Stimulated activated CD8-positive, alpha-beta memory T cell treated with anti-CD3 and anti-CD28 coated beads, Interleukin-15, amount 100 ng/mL, for 4 hours (primary cell): ENCODE data around the gene TMEM147.

Experiments
- DNase-seq, 2 donors: peaks; one replicate each; pipeline ENCODE4 v3.0.0-alpha.2; 2020; ENCODE audit warnings: low read depth in 2 of 2

Gene TMEM147

DNA sequence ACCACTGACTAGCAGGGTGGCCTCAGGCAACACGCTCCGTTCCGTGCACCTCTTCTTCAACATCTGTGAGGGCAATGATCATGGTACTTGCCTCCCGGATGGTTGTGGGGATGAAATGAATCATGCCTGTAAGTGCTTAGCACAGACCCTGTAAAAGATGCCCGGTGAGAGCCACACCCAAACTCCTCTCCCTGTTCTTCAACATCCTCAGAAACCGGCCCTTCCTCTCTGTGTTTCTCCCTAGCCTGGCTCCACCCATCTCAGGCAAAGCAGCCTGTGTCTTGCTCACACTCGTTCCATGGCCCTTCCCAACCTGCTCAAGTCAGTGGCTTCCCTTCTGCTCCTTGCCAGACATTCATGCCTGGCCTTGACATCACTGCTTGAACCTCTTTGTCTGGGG, 26.1 kb upstream of the TMEM147 start:
- DNase-seq = no peak

DNA sequence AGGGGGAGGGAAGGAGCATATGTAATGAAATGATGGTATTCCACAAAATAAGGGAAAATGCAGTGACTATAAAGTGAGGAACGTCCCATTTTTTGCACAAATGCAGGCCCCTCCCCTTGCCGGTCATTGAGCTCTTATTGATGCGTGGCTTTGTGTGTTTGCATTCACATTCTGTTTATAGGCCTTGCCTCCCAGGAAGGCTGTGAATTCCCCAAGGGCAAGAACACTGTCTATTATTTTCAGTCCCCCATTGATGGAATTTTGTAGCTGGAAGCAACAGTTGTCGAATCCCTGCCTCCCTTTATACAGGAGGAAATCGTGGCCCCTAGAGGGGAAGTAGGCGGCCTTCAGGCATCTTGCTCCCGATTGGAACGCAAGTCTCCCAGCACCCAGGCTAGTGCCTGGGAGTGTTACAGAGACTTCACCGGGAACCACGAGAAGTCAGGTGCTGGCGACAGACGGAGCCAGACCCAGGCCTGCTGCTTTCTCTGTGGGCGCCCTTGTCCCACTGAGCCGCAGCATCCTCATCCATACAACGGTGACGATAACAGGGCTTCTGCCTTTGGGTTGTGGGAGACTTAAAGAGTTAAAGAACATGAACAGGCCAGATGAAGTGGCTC, 24.2 kb upstream of the TMEM147 start:
- DNase-seq = no peak

DNA sequence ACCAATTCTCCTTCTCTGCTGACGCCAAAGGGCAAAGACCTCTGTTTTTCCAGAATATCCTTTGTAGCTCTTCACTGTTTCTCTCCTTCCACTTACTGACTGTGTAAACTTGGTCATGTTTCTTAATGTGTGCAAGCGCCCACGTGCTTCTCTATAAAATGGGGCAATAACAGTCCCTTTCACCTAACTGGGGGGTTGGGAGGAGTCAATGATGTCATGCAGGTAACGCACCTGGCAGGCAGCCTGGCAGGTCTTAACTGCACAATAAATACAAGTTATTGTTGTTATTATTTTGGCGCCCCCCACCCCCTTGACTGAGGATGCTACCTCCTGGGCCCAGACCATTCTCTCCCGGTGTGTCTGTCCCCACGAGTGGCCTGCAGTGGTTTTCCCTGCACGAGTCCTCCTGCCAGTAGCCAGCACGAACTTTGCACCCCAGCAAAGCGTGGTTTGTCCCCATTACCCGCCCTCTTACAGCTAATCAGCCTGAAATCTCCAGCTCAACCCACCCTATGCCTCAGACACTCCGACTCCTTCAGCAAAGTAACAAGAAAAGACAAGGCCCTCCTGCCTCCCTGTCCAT, 22.6 kb upstream of the TMEM147 start:
- DNase-seq = no peak

DNA sequence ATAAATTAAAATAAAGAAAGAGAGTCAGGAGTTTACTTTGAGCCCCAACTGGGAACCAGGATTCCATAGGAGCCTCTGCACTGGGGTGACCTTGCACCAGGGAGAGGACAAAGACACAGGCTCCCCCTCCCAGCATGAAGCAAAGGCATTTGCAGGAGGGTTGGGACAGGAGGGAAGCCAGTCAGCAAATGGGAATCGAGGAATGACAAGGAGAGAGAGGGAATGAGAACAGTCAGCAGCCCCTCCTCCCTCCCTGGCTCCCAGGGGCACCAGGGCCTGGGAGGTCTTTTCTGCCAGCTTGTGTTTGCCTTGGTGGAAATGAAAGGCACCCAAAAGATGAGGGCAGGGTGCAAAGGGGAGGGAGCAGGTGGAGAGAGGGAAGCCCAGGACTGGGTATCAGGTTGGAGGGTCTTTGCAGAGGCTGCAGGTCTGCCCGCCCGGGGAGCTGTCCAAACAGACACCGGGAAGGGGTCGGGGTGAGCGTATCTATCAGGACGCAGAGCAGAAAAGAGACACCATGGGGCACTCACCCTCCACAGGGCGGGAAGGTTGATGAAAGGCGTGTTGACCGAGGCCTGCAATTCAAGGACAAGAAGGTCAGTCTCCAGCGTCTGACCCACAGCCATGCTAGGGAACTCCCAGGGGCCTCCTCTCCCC, 21.1 kb upstream of the TMEM147 start:
- no peak for DNase-seq

- DNase-seq = no peak
Observed at GRCh38 chr19:35525873-35526272, 19.6 kb upstream of the TMEM147 start.

DNA sequence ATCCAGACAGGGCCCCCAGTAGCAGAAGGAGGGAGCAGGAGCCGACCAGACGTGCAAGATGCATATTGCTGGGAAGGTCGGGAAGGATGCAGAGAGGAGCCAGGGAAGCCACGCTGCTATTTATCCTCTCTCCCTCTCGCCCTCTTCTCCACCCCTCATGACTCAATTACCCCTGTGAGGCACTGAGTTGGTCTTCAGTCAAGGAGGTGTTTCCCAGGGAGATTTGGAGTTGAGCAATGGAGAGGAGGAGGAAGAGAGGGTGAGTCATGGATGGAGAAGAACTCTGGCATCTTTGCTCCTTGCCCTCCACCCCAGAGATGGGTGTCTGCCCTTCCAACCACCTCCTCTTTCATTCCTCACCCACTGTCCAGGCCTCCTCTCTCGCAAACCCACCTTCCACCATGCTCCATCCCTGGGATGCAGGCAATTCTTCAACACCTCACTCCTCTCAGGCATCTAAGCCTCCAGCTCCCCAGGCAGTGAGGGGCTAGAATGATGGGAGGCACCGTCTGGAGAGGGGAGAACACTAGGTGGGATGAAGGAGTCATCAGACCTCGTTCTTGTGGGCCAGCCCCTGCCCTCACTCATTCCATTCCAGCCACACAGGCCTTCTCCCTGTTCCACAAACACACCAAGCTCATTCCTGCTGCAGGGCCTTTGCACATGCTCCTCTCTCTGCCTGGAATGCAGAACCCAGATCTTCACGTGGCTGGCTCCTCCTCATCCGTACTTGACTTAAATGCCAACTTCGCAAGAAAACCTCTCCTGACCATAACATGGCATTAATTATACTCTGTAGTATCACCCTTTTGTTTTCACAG, 17.0 kb upstream of the TMEM147 start, which contains the start of gene SBSN:
SBSN (minus strand) TSS at position 94 of the 821 bp plus-strand sequence; CDS start at position 64, 30 bp downstream.
- no peak for DNase-seq

- DNase-seq = no peak
Observed at GRCh38 chr19:35529241-35530218, 15.9 kb upstream of the TMEM147 start.

DNA sequence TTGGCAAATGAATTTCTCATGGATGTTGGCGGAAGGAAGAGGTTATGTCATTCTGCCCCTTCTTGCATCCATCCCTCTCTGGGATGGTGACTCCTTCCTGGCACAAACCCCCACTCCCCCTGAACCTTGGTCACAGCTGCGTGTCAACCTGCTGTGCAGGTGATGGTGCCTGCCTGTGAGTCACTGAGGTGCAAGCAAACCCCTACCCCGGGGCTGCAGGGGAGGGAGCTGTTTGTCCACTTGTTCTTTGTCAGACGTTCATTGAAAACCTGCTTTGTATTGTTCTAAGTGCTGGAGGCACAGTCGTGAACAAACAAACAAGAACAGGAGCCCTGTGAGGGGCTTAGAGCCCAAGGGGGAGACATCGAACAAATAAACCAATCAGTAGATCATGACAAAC, 14.1 kb upstream of the TMEM147 start:
- no peak for DNase-seq

DNA sequence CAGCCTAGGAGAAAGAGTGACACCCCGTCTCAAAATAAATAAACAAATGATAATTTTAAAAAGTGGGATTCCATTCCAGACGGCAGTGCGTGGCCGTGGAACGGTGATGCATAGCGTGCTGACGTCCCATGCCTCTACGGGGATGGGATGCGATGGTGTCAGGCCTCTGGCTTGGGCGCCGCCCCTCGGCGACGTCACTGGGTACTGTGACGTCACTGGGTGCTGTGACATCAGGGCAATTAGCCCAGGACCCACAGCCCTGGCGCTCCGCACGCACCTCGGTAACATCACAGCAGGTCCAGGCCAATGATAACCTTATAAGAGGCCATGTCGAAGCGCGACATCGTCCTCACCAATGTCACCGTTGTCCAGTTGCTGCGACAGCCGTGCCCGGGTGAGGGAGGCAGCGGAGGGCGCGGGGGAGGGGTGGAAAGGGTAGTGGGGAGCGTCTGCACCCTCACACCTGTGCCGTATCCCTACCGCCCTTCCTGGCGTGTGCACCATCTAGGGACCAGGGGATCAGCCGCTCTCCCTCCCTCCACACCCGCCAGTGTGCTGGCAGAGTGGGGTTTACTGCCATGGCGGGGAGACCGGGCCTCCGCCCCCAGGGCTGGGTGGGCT, 12.1 kb upstream of the TMEM147 start, which contains the start of gene GAPDHS:
GAPDHS (plus strand) TSS at position 256 of the 621 bp plus-strand sequence; CDS start at position 328, 72 bp downstream.
- no peak for DNase-seq

GRCh38 chr19:35533822-35534392, 11.5 kb upstream of the TMEM147 start:
- DNase-seq = no peak

DNA sequence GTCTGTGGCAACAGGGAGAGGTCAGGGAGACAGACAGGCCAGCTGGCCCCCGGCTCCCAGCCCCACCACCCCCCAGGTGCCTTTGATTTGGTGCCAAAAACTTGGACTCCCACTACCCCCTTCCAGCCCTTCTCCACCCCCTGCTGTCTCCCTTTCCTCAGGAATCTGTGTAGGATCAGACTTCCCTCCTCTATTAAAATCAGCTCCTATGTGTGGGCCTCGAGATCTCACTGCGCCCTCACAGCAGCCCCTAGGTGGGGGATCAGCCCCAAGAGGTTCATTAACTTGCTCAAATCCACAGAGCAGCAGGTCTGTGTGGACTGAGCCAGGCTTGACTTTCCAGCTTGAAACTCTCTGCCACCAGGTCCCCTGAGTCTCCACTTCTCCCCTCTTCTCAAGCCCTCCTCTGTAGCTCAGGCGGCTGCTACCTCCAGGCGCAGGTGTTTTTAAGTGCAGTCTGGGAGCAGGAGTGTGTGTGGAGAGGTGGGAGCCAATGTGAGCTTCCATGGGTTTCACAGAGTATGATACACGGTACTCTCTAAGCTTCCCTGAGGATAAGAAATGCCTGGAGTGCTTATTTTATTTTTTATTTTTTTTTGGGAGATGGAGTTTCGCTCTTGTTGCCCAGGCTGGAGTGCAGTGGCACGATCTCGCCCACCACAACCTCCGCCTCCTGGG, 10.5 kb upstream of the TMEM147 start:
- DNase-seq = no peak

DNA sequence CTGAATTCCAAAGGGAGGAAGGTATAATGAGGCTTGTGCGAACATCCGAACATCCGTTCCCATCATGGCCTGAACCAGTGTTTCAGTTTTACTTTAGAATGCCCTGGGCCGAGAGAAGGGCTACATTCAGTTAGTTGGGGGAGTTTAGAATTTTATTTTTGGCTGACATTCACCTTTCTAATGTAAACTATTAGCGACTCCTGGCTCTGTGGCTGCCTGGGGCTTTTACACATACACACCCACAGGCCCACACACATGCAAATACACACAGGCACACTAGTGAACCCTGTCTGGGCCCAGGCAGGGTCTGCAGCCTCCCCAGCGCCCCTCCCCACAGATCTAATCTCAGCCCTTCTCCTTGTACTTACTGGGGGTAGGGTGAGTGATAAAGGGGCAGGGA, 6.1 kb upstream of the TMEM147 start:
- DNase-seq = no peak

DNA sequence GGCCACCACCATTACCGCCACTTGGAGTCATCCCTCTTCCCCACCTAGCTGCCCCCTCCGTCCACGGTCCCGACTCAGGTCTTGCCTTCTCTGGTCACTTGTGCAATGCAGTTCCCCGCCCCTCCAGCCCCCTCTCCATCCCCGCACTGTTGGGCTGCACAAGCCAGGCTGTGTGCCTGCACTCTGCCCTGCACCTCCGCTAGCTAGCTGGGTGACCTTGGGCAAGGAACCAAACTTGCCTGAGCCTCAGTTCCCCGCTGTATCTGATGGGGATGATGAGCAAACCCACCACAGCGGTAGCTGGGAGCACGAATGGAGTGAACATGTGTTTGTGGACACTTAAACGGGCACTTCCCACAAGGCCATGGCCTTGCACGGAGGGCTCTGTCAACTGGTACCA, 5.6 kb upstream of the TMEM147 start:
- DNase-seq = no peak

- DNase-seq = no peak
Observed at GRCh38 chr19:35540356-35540927, 5.0 kb upstream of the TMEM147 start.

- DNase-seq = no peak
Observed at GRCh38 chr19:35542209-35542608, 3.2 kb upstream of the TMEM147 start.

DNA sequence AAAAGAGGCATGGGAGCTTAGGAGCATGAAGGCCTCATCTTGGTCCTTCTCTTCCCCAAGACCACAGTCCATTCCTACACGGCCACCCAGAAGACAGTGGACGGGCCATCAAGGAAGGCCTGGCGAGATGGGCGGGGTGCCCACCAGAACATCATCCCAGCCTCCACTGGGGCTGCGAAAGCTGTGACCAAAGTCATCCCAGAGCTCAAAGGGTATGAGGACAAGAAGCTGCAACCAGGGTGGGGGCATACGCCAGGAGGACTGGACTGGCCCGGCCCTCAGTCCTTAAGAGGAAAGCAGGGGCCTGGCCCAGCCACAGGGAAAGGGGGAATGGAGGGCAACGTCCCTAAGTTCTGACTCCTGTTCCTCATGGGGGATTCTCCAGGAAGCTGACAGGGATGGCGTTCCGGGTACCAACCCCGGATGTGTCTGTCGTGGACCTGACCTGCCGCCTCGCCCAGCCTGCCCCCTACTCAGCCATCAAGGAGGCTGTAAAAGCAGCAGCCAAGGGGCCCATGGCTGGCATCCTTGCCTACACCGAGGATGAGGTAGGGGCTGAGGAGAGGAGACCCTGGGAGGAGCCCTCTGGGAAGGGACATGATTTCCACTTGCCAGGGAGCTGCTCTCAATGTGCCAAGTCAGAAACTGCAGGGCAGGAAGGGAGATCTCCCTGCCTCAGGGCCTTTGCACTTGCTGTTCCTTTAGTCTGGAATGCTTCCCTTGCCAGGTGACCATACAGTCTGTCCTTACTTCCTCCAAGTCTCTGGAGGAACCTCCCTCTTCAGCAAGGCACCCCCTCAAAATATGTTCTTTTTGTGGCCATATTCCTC, 1.9 kb upstream of the TMEM147 start:
- no peak for DNase-seq

- DNase-seq = no peak
Observed at GRCh38 chr19:35544110-35544802, 1.2 kb upstream of the TMEM147 start.

DNA sequence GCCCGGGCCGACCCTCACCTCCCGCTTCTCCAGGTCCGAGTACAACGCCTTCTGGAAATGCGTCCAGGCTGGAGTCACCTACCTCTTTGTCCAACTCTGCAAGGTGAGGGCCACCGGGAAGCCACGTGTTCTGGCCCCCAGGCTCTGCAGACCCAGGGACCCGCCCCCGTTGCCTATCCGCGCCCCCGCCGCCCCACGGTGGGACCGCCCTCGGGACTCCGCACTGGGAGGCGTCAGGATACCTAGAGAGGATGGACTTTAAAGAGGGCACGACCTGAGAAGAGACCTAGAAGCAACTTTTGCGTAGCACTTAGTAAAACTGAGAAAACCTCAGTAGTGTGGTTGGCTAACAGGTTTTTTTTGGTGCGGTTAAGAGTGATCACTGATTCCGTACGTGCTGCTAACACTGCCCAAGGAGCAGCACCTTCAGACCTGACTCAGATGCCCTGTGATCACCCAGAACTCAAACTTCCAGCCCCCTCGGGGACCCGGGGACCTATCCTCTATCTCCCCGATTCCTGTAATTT, 492 bp downstream of the TMEM147 start:
- peak; percentile 46 to 47 for DNase-seq
